NCI-H1694 (cell line): Measurements from ENCODE around the gene PAM.

Experiments
- DNase-seq: peaks from one replicate; lab custom pipeline; 2025; lab: John Stamatoyannopoulos, UW

Gene PAM

GRCh38 chr5:102813740-102814139, 58.6 kb downstream of the PAM start:
- no peak for DNase-seq

DNA sequence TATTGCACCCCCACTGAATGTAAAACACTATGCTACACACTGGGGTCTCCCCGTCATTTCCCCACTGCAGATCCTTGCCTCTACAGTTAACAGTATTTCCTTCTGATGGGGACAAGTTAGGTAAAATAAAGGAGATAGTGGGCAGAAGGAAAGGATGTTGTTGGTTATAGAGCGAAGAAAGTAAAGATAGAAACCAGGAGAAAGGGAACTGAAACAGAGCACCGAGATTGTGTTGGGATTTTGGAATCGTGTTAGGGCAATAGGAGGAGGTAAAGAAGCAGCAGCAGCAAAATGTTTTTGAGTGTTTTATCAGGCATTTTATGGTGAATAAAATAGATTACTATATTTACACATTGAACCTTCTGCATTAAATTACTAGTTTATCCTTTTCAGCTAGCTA, 60.0 kb downstream of the PAM start:
- DNase-seq: no peak

DNA sequence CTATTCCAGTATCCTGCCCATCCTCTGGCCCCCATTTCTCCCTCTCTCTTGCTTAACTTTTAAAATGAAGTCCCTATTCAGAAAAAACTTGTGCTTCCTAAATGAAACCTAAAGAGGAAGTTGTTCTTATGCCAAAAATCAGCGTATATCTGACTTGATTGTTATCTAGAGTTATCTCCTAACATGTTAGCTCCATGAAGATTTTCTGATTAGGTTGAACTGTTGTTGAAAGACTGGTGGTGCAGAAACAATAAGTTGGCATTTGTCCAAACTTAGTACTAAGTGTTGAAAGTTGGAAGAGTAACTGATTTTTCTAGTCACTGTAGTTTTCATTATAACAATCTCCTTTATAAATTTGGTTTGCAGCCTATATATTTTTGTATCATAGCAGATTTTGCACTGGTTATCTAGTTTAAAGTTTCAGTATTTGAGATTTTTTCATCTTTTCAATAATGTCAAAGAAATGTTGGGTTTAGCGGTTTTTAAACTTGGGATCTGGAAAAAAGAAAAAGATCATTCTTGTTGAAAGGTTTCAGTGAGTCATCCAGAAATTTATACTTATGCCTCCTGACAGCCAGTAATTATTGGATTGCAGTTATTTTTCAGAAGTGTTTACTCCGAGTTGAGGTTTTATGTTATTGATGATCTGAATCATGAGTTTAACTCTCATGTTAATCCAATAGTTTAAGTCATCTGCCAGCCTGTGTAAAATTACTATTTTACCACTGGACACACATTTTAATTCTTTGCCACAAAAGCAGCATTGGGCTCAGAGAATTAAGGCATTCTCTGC, 60.6 kb downstream of the PAM start:
- no peak for DNase-seq

DNA sequence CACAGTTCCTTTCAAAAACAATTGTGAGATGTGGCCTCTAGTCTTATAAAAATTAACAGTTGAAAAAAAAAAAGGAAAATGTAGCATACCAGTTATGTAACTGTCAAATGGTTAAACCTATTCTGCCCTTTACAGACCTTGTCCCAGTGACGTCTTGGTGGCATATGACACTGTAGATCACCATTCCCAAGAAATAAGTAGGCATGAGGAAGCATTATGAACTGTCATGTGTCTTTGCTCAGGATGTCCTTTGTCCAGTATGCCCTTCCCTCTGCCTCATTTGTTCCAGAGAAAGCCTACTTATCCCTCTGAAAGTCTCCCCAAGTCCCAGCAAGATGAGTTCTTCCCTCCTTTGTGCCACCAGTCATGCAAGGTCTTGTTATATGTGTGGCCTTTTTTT, 63.2 kb downstream of the PAM start:
- DNase-seq: no peak

DNA sequence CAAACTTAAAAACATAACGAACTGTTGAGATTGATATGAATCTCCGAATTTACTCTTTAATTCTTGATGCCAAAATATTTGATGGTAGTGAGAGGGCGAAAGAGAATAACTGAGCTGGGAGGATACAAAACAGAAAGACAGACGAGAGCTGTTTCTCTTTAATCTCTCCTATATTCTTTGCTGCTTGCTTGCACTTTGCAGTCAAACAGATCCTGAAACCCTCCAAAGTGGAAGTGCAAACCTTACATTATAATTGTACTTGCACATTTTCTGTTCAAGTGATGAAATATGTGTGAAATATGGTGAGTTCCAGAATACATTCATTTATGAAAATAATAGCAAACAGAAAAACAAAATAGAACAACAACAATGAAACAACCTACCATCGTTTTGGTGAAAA, 63.8 kb downstream of the PAM start:
- no peak for DNase-seq

DNA sequence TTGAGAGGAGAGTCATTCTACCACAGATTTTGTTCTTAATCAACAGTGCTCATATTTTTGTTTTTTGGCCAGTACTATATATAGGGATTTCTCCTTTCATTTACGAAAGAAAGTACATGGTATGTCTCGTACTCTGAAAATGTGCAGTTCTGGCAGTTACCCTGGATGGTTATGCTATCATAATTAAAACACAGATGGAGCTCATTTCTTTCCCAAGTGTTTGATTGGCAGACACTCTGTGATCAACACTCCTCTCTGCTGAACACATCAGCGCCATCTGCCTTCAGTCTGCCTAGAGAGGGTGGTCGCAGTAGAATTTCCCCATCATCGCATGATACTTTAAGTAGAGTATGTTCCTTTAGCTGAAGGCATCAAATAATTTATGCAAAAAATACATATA, 64.5 kb downstream of the PAM start:
- peak; percentile 90 for DNase-seq

DNA sequence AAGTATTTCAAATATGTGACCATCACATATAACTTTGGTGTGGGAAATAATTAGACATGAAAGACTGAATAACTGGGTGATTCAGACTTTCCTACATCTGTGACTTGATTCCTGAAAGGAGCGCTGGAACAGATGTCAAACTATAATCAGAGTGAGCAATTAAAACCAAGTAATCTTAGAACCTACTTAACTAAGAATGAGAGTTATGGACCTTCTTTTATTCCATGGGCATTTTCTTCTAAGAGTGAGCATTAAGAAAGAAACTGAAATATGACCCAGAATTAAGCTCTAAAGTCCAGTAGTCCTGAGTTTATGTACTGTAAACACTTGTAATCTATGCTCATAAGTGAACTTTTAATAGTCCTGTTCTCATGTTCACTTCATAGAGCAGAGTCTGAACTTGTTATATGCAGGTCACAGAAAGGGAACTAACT, 68.4 kb downstream of the PAM start:
- no peak for DNase-seq

GRCh38 chr5:102826629-102827028, 71.5 kb downstream of the PAM start:
- DNase-seq: no peak

DNA sequence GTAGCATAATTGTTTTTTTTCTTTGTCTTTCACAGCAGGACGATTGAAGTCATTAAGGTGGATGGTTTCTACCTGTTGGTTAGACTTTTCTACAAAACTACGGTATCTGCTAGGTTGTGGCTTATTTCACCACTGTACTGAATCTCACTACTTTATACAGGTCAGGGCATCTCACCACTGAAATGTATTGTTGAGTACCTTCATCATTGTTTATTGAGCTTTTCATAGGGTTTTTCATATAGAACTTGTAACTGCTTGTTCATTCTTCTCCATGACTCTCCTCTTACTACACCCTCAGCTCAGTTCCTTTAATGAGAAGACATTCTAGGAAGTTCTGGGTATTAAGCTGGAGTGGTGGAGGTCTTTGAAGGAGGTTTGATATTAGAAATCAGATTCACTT, 75.1 kb downstream of the PAM start:
- DNase-seq: no peak

GRCh38 chr5:102832445-102832844, 77.3 kb downstream of the PAM start:
- DNase-seq: no peak

DNA sequence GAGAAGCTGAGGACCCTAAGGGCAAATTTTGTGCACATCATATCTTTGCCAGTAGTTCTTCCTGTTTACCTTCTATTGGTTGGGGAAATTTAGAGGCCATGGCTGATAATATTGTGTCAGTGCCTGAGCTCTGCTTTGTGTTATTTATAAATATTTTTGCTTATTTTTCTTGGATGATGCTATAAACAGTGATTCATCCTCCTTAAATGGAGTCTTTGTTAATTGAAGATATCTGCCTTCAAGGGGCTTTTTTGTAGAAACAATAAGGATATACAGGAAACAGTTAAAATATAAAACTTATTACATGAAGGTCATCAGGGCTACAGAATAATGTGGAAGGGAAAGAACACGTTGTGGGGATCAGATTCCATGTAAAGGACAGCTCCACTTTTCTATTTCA, 78.0 kb downstream of the PAM start:
- DNase-seq: no peak

DNA sequence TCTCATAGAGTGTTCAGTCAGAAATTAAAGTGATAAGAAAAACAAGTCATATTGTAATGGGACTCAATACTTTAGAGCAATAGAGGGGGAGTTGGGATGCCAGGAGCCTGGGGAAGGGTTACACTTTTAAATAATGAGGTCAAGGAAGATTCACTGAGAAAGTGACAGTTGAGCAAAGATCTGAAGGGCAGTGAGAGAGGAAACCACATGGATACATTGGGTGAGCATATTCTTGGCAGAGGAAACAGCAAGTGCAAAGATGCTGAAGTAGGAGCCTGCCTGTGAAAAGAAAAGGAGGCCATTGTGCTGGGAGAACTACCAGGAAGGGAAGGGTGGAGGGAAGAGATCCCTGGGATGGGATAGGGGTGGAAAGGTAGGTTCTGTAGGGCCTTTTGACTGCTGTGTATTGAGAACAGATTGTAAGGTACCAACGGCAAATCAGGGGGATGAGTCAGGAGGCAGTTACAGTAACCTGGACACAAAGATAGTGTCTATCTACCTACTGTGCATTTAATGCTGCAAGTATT, 79.4 kb downstream of the PAM start:
- no peak for DNase-seq

DNA sequence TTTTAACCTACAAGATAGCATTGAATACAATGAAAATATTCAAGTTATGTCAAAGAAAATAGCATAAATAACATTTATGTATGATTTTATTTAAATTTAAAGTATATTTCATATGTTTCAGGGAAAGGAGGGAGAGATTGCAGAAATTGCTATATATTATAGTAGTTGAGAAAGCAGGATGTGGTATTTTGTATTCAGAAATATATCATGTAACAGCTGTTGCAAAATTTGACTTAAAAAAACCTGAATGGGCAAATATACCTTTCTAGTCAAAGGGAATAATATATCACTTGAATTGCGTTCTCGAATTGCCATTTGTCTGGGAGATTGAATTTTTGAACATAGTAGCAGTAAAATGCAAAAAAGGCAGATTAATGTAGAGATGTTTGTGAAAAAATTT, 80.6 kb downstream of the PAM start:
- no peak for DNase-seq

- DNase-seq: no peak
These were observed 85.9 kb downstream of the PAM start for GRCh38 chr5:102841021-102841420.

DNA sequence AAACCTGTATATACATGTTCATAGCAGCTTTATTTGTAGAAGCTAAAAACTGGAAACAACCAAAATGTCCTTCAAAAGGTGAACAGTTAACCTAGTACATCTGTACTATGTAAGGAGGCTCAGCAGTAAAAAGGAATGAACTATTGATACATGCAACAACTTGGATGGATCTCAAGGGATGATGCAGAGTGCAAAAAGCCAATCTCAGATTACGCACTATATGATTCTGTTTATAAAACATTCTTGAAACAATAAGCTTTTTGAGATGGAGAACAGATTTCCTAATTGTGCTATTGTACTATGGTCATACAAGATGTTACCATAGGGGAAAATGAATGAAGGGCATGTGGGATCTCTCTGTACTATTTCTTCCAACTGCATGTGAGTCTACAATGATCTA, 88.9 kb downstream of the PAM start:
- DNase-seq: no peak

- no peak for DNase-seq
These were observed 89.9 kb downstream of the PAM start for GRCh38 chr5:102845041-102845440.

GRCh38 chr5:102850503-102850902, 95.4 kb downstream of the PAM start:
- no peak for DNase-seq

- DNase-seq: no peak
These were observed 98.6 kb downstream of the PAM start for GRCh38 chr5:102853680-102854079.

- DNase-seq: no peak
These were observed 100.7 kb downstream of the PAM start for GRCh38 chr5:102855681-102856388.

- no peak for DNase-seq
These were observed 101.3 kb downstream of the PAM start for GRCh38 chr5:102856389-102856777.

GRCh38 chr5:102857076-102857818, 102.1 kb downstream of the PAM start:
- no peak for DNase-seq

- DNase-seq: no peak
These were observed 103.1 kb downstream of the PAM start for GRCh38 chr5:102858221-102858620.

DNA sequence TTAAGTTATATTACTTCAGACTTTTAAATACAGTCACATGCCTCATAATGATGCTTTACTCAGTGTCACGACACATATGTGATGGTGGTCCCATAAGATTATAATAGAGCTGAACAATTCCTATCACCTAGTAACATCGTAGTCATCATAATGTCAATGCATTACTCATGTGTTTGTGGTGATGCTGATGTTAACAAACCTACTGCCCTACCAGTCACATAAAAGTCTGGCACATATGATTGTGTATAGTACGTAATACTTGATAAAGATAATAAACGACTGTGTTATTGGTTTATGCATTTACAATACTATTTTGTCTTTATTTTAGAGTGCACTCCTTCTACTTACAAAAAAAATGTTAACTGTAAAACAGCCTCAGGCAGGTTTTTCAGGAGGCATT, 103.7 kb downstream of the PAM start:
- DNase-seq: no peak
